ENCODE results near the gene SSBP3.
"Not testable (repeated sequence)": the region's sequence is repeated elsewhere in the genome, so short reads cannot be mapped to it uniquely, and the experiment has no call there.

Gene SSBP3

GRCh38 chr1:54244655-54245054, 161.5 kb downstream of the SSBP3 start:
- DNase-seq (ENCODE audit: low read depth in 2 of 2) = no peak

- no peak for DNase-seq (ENCODE audit: low read depth in 2 of 2)
Observed at GRCh38 chr1:54243022-54243421, 163.2 kb downstream of the SSBP3 start.

- DNase-seq (ENCODE audit: low read depth in 2 of 2) = no peak
Observed at GRCh38 chr1:54241364-54241763, 164.8 kb downstream of the SSBP3 start.

- no peak for DNase-seq (ENCODE audit: low read depth in 2 of 2)
Observed at GRCh38 chr1:54240741-54241335, 165.4 kb downstream of the SSBP3 start.

GRCh38 chr1:54239631-54240031, 166.6 kb downstream of the SSBP3 start:
- no peak for DNase-seq (ENCODE audit: low read depth in 2 of 2)

- no peak for DNase-seq (ENCODE audit: low read depth in 2 of 2)
Observed at GRCh38 chr1:54239035-54239383, 167.2 kb downstream of the SSBP3 start.

- DNase-seq (ENCODE audit: low read depth in 2 of 2) = no peak
Observed at GRCh38 chr1:54238353-54239034, 167.7 kb downstream of the SSBP3 start.

GRCh38 chr1:54237586-54237985, 168.6 kb downstream of the SSBP3 start:
- DNase-seq (ENCODE audit: low read depth in 2 of 2) = no peak

GRCh38 chr1:54234284-54234683, 171.9 kb downstream of the SSBP3 start:
- no peak for DNase-seq (ENCODE audit: low read depth in 2 of 2)

- DNase-seq (ENCODE audit: low read depth in 2 of 2) = not testable (repeated sequence)
Observed at GRCh38 chr1:54233196-54233595, 173.0 kb downstream of the SSBP3 start.

- DNase-seq (ENCODE audit: low read depth in 2 of 2) = peak; percentile 51 to 65
Observed at GRCh38 chr1:54230507-54231339, 175.5 kb downstream of the SSBP3 start.

GRCh38 chr1:54229281-54229891, 176.8 kb downstream of the SSBP3 start:
- DNase-seq (ENCODE audit: low read depth in 2 of 2) = peak; percentile 20 to 36

GRCh38 chr1:54228638-54229079, 177.5 kb downstream of the SSBP3 start:
- no peak for DNase-seq (ENCODE audit: low read depth in 2 of 2)

- DNase-seq (ENCODE audit: low read depth in 2 of 2) = no peak
Observed at GRCh38 chr1:54227891-54228310, 178.3 kb downstream of the SSBP3 start.

- DNase-seq (ENCODE audit: low read depth in 2 of 2) = no peak
Observed at GRCh38 chr1:54227091-54227602, 179.0 kb downstream of the SSBP3 start.

GRCh38 chr1:54225986-54226559, 180.1 kb downstream of the SSBP3 start:
- DNase-seq (ENCODE audit: low read depth in 2 of 2) = no peak

- DNase-seq (ENCODE audit: low read depth in 2 of 2) = no peak
Observed at GRCh38 chr1:54225378-54225777, 180.8 kb downstream of the SSBP3 start.

GRCh38 chr1:54224233-54224632, 182.0 kb downstream of the SSBP3 start:
- no peak for DNase-seq (ENCODE audit: low read depth in 2 of 2)

- DNase-seq (ENCODE audit: low read depth in 2 of 2) = no peak
Observed at GRCh38 chr1:54223441-54224202, 182.6 kb downstream of the SSBP3 start.

GRCh38 chr1:54222711-54223110, 183.5 kb downstream of the SSBP3 start:
- DNase-seq (ENCODE audit: low read depth in 2 of 2) = no peak
